ENCODE results near the gene GJB3.
"Not testable (repeated sequence)": the region's sequence is repeated elsewhere in the genome, so short reads cannot be mapped to it uniquely, and the experiment has no call there.

GJB3 gene

GRCh38 chr1:34786521-34787325 lies 5.7 kb downstream of the GJB3 start:
- DNase-seq, result peak in 4 of 5 experiments; percentile 23 to 76 (median 36)

GRCh38 chr1:34787461-34788420 lies 6.7 kb downstream of the GJB3 start:
- DNase-seq, result peak in 1 of 5 experiments; percentile 12

DNA sequence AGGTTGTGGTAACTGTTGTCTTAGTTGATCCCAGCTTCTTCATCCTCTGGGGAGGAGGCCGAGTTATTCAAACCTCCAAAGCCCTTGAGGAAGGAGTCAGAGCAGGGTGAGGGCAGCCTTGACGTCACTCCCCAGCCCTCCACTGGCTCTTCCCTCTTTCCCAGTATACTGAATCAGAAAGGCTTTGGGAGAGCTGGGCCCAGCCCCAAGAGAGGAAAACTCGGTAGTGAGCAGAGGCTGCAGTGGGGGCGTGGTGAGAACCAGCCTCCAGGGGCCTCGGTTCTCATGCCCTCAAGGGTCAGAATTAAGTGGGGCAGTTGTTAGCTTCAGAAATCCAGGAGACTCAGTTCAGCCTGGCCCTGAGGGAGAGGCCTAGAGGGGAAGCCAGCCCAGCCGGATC lies 10.0 kb downstream of the GJB3 start:
- DNase-seq, result no peak

DNA sequence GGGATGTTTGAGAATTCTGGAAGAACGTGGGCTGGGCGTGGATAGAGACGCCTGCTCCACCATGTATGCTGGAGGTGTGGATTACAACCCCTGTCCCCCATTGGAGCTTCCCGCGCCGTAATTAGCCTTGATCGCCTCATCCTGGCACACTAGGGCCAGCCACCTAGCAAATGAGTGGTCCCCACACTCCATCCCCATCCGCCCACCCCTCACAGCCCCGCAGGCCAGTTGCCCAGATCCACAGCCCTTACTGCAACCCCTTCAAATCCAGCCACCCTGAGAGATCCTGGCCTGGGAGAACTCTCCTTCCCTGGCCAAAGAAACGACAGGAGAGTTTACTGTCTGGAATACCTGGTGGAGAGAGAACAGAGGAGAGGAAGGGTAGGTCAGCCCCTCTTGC lies 11.4 kb downstream of the GJB3 start:
- no peak for DNase-seq

DNA sequence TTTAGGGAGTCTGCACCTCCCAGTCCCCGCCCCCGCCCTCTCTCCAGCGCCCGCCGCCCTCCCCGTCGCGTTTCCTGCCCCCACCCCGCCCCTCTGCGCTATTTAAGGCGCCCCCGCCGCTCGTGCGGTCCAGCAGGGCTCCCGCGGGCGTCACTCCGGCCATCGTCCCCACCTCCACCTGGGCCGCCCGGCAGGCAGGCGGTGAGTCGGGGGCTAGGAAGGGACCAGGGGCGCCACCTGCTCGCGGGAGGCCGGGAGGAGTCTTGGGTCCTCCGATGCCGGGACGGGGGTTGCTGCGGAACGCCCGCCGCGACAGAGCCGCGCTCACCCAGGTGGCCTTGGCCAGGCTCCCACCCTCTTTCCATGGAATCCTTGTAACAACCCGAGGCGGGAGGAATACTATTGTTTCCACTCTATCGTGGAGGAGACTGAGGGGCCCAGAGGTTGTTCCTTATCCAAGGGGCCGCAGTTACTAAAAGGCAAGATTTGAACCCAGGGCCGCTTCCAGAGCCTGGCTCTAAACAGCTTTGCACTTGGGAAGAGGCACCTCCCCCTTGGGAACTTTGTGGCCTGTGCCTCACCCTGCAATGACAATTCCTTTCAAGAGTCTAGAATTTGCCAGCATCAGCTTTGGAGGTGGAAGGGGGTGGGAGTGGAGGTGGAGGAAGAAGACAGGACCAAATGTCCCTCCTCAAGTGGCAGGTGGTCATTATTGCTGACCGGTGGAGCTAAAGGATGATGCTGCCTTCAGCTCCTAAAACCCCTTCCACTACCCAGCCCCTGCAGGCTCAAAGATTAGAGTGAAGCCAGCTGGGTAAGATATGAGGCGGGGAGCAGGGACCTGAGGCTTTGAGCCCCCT lies 12.1 kb downstream of the GJB3 start, which contains the start of gene GJA4:
Gene GJA4, plus strand, starts transcription at position 132 of the 860 bp plus-strand sequence. CDS start 1,215 bp downstream, outside the sequence.
- DNase-seq, result no peak

DNA sequence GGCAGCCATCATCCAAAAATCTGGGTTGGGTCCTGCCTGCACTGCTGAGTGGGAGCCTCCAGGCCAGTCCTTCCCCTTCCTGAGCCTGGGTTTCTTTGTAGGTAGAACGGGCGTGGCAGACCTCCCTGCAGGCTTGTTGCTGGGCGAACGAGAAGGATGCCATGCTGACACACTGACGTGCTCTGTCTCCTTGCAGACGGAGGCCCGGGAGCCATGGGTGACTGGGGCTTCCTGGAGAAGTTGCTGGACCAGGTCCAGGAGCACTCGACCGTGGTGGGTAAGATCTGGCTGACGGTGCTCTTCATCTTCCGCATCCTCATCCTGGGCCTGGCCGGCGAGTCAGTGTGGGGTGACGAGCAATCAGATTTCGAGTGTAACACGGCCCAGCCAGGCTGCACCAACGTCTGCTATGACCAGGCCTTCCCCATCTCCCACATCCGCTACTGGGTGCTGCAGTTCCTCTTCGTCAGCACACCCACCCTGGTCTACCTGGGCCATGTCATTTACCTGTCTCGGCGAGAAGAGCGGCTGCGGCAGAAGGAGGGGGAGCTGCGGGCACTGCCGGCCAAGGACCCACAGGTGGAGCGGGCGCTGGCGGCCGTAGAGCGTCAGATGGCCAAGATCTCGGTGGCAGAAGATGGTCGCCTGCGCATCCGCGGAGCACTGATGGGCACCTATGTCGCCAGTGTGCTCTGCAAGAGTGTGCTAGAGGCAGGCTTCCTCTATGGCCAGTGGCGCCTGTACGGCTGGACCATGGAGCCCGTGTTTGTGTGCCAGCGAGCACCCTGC lies 13.2 kb downstream of the GJB3 start:
- no peak for DNase-seq

- no peak for DNase-seq
Measured at GRCh38 chr1:34794790-34795180, 13.8 kb downstream of the GJB3 start.

DNA sequence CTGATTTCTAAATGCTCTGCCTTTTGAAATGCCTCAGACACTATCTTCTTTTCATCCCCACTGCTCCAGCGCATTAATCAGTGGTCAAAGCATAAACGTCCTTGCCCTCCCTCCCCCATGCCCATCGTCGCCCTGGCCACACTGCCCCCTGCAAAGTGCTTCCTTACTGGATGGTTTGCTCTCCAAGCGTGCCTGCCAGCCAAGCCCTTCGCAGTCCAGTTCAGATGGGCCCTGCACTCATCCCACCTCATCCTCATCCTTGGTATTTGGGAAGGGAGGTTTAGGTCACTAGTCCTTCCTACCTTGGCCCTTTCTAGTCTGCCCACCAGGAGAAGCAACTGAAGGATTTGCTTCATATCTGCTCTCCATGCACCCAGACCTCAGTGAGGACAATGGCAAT lies 14.9 kb downstream of the GJB3 start:
- no peak for DNase-seq

- DNase-seq, result no peak
Measured at GRCh38 chr1:34796990-34797389, 16.0 kb downstream of the GJB3 start.

DNA sequence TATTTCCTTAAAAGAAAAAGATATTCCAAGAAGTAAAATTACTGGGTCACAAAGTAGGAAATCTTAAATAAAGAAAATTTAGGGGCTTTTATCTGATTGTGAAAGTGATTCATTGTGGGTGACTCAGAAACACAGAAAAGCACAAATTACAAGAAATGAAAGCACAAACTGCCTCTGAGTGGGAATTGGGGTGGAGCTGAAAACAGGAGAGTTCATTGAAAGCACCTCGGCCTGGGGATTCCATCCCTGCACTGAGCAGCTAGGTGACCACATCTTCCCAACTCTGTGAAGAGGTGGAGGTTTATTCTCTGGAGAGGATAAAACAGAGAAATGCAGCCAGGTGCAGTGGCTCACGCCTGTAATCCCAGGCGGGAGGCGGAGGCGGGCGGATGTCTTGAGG lies 19.2 kb downstream of the GJB3 start:
- no peak for DNase-seq

- DNase-seq, result no peak
Measured at GRCh38 chr1:34803770-34804169, 22.8 kb downstream of the GJB3 start.

DNA sequence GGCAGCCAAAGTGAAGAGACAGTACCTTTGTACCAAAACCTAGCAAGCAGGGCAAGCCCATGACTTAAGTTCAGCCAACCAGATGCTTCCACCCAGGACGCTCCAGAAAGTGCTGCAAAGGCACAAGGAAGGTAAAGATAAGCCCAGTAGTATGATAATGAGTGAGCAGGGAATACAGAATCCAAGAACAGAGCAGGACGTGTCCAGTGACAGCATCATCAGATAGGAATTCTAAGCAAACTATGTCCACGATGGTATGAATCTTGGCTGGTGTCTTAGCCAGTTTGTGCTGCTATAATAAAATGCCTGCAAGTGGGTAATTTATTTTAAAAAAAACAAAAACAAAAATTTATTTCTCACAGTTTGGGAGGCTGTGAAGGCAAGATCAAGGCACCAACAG lies 25.4 kb downstream of the GJB3 start:
- no peak for DNase-seq

DNA sequence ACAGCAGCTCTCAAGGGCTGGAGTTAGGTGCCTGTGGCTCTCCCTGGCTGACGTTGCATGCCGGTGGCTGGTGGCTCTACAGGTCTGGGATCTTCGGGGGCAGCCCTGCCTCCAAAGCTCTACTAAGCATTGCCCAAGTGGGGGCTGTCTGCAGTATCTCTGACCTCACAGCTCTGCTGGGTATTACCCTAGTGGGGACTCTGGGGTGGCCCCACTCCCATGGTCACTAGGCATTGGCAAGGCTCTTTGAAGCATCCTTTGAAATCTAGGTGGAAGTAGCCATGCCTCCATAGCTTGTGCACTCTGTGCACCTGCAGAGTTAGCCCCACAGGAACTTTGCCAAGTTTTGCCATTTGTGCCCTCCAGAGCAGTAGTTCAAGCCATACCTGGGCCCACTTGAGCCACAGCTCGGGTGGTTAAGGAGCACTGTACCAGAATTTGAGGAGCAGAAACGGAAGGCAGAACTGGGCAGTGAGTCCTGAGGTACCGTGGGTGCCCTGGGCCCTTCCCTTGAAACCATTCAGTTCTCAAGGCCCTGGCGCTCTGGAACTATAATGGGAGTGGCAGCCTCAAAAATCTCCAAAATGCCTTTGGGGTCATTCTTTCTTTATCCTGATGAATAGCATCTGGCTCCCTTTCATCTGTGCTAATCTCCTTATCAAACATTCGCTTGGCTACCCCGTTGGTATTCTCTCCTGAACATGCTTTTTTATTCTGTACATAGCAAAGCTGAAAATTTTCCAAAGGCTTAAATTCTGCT lies 27.2 kb downstream of the GJB3 start:
- no peak for DNase-seq

GRCh38 chr1:34810781-34811180 lies 29.8 kb downstream of the GJB3 start:
- DNase-seq, result not testable (repeated sequence)

GRCh38 chr1:34816332-34816731 lies 35.3 kb downstream of the GJB3 start:
- DNase-seq, result no peak

DNA sequence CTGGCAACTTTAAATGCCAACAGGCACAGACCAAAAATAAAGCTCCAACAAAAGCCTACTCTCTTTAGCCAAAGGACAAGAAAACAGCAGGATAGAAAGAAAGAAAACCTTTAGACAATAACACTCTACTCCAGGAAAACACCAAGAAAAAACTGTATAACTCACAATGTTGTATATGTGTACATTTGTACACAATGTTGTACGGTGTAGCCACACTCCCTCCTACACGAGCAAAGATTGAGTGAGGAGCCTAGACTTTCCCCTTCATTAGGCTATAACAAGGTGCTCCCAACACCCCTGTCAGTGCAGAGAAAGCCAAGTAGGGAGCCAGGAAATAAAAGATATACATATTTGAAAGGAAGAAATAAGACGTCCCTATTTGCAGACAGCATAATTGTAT lies 35.8 kb downstream of the GJB3 start:
- no peak for DNase-seq

DNA sequence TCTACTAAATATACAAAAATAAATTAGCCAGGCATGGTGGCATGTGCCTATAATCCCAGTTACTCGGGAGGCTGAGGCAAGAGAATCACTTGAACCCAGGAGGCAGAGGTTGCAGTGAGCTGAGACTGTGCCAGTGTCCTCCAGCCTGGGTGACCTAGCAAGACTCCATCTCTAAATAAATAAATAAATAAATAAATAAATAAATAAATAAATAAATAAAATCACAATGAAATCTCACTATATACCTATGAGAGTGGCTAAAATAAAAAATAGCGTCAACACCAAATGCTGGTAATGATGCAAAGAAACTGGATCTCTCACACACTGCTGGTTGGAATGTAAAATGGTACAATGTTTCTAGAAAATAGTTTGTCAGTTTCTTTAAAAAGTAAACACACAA lies 37.8 kb downstream of the GJB3 start:
- not testable (repeated sequence) for DNase-seq

DNA sequence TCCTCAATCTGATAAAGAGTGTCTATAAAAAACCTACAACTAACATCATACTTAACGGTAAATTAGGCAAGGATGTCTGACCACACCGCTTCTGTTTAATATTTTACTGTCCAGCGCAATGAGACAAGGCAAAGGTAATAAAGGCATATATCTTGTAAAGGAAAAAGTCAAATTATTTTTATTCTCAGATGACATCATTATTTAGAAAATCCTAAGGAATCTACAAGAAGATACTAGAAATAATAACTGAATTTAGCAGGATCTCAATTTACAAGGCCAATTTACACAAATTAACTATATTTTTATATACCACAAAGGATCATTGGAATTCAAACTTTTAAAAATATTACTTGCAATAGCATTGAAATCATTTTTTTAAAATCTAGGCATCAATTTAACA lies 41.2 kb downstream of the GJB3 start:
- DNase-seq, result no peak

DNA sequence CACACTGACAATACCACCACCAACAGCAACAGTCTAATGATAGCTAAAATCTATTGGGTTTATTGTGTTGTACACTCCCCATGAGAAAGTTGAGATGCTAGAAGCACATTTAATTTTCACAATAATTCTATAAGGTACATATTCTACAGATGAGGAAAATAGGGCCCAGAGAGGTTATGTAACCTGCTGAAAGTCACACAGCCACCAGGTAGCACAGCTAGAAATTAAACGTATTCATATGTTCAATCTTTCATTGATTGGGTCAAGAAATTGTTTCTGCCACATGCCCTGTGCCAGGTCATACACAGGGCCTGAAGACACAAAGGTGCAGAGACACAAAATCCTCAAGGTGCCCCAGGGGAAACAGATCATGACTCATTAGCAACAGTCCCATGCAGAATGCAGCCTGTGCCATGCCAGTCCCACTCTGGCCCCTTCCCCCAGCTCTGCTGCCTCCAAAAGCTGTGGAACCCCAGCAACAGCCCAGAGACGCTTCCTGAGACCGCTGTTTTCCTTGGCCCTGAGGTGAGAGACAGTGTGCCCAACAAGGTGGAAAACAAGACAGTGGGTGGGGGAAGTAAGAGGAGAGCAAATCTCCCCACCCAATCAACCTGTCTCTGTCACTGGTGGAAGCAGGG lies 43.9 kb downstream of the GJB3 start:
- DNase-seq, result no peak

DNA sequence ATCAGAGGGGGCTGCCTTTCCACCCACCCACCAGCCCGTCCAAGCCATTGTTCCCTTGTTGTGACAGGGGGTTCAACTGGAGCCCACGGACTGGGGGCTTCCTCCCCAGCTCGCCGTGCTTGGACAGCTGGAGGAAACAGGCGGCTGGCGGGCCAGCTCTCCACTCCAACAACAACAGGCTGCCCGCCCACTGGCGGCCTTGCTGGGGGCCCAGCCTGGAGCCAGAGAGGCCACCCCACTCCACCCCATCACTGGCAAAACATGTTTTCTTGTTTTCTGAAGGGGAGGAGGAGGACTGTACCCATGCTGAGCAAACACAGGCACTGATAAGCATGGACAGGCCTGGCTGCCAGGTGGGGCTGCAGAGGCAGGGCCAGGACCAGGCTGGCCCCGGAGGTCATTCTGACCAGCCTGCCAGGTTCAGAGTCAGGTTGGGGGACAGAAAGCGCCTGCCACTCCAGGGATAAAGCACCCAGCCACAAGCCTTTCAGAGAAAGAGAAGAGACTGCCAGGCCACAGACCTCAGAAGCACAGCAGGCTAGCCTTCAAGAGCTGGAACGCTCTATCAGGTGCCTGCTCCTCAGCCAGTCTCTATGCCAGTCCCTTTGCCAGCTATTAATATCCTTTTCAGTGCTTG lies 44.6 kb downstream of the GJB3 start:
- DNase-seq, result no peak
